Spleen (tissue), 11 donors: ENCODE data around the gene MAST2. TPM values are rescaled to one million over a fixed set of nuclear protein-coding genes. Genes with fewer than 3 reads are reported as not detected.
A peak's percentile ranks its signal among the peaks of the same experiment; 100 is the strongest.

ENCODE experiments used
- DNase-seq: peaks from one replicate; pipeline ENCODE4 v3.0.0-alpha.2; 2020
- H3K27ac ChIP-seq, 8 donors: fragments of 200-600 bp; sonication (generic) in 7 of 8; 1 replicate in 4 of 8; 2 replicates in 4 of 8; pipeline versions ENCODE4 v1.5.0 to v1.8.0; 2016 to 2021; ENCODE audit warnings: inconsistent platforms in 4 of 8, mild to moderate bottlenecking in 4 of 8, moderate library complexity in 1 of 8
- H3K27me3 ChIP-seq, 7 donors: fragments of 200-600 bp; sonication (generic) in 6 of 7; replicated peaks in 1 of 7; 1 replicate in 4 of 7; 2 replicates in 3 of 7; pipeline versions ENCODE4 v1.5.0 to v1.8.0; 2016 to 2021; ENCODE audit warnings: inconsistent platforms in 3 of 7, mild to moderate bottlenecking in 1 of 7
- H3K36me3 ChIP-seq, 6 donors: fragments of 200-600 bp; sonication (generic) in 5 of 6; 1 replicate in 4 of 6; 2 replicates in 2 of 6; pipeline versions ENCODE4 v1.5.0 to v1.8.0; 2016 to 2021; ENCODE audit warnings: inconsistent platforms in 2 of 6
- H3K4me1 ChIP-seq, 6 donors: fragments of 200-600 bp; sonication (generic) in 5 of 6; 1 replicate in 3 of 6; 2 replicates in 3 of 6; pipeline versions ENCODE4 v1.5.0 to v1.8.0; 2016 to 2021; ENCODE audit warnings: inconsistent platforms in 3 of 6
- H3K4me3 ChIP-seq, 8 donors: fragments of 200-600 bp; sonication (generic) in 7 of 8; 1 replicate in 4 of 8; 2 replicates in 4 of 8; pipeline versions ENCODE4 v1.5.0 to v1.8.0; 2016 to 2021; ENCODE audit warnings: inconsistent platforms in 4 of 8, mild to moderate bottlenecking in 4 of 8, moderate library complexity in 2 of 8
- H3K9me3 ChIP-seq, 8 donors: fragments of 200-600 bp; sonication (generic) in 7 of 8; 1 replicate in 4 of 8; 2 replicates in 4 of 8; pipeline versions ENCODE4 v1.5.0 to v1.8.0; 2016 to 2021; ENCODE audit warnings: inconsistent platforms in 4 of 8
- POLR2A ChIP-seq, 3 donors: fragments of 450-650 bp; IDR thresholded peaks; one replicate each; pipeline ENCODE4 v1.5.1; 2017; ENCODE audit warnings: antibody characterized with exemption in 3 of 3, mild to moderate bottlenecking in 1 of 3
- POLR2AphosphoS5 ChIP-seq, 3 donors: sonication (generic); formaldehyde crosslinking; IDR thresholded peaks; one replicate each; pipeline ENCODE4 v1.5.1; 2017; ENCODE audit warnings: antibody characterized with exemption in 3 of 3
- WGBS, 5 donors: extraction: QIAGEN DNeasy Blood & Tissue Kit in 3 of 5; methylation state at CpG; one replicate each; pipeline versions ENCODE4 v1.1.5 to v1.1.7; 2013 to 2018; 5-methylcytosine and 5-hydroxymethylcytosine counted together
- intact Hi-C: fragments of 100-400 bp; cut with DNase I; formaldehyde crosslinking; loops from one replicate; pipeline ENCODE4 v1.15.0; 2023; ENCODE audit warnings: low total_unique reads
- polyA plus RNA-seq, 3 donors: library from polyadenylated mRNA; stranded (reverse); fragments of 200-250 nt; gene quantifications; one replicate each; pipeline ENCODE4 v1.2.1, GENCODE V29; 2013
- total RNA-seq, 7 donors: library from RNA; depleted of rRNA in 3 of 7; stranded (reverse); fragments of >200 nt in 3 of 7; fragmentation: NEBNext Ultra II Directional in 4 of 7; extraction: Animal tissue kit (Norgen Biotek cat#: 25700) in 4 of 7; gene quantifications; one replicate each; pipeline versions ENCODE4 v1.1.0 to v1.2.1, GENCODE V29; 2016 to 2021
- TF ChIP-seq, protein P1 (sequence below), 11 experiments: fragments of 200-600 bp in 7 of 11; fragments of 450-650 bp in 4 of 11; sonication (generic) in 4 of 11; IDR thresholded peaks in 8 of 11; conservative IDR thresholded peaks in 3 of 11; 1 replicate in 7 of 11; 2 replicates in 4 of 11; pipeline versions ENCODE4 v1.4.0 to v1.8.0; 2016 to 2021; ENCODE audit warnings: antibody characterized with exemption in 11 of 11, inconsistent platforms in 4 of 11, mild to moderate bottlenecking in 1 of 11
- donor health status: healthy with polysubstance abuse.
- donor health status: DM: no; HTN: no; CAD: no; lungs with moderate emphysema.
- donor health status: DM: no; HTN: no; CAD: no.
- donor health status: Bipolar disorder and iron deficiency.
- donor health status: healthy.
- donor health status: DM: no; HTN: no; CAD: no.
- donor health status: DM: yes; HTN: yes; CAD: no.

MAST2 gene
- total and polyA plus RNA-seq, 10 donors = 3.6 to 19.4 (median 12.9) TPM

GRCh38 chr1:46041974-46042373 is 238.6 kb downstream of the MAST2 start:
- H3K4me3 ChIP-seq = no peak overlapping the region
- peaks cover 12 to 71% (median 48%) of the 10 kb centered on the region in 6 donors for H3K4me1 ChIP-seq
- intact Hi-C loops = no loop called here
- TF ChIP-seq, protein P1, sequence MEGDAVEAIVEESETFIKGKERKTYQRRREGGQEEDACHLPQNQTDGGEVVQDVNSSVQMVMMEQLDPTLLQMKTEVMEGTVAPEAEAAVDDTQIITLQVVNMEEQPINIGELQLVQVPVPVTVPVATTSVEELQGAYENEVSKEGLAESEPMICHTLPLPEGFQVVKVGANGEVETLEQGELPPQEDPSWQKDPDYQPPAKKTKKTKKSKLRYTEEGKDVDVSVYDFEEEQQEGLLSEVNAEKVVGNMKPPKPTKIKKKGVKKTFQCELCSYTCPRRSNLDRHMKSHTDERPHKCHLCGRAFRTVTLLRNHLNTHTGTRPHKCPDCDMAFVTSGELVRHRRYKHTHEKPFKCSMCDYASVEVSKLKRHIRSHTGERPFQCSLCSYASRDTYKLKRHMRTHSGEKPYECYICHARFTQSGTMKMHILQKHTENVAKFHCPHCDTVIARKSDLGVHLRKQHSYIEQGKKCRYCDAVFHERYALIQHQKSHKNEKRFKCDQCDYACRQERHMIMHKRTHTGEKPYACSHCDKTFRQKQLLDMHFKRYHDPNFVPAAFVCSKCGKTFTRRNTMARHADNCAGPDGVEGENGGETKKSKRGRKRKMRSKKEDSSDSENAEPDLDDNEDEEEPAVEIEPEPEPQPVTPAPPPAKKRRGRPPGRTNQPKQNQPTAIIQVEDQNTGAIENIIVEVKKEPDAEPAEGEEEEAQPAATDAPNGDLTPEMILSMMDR (IDR thresholded peaks at IDR 0.05 in 8 of 11, conservative IDR thresholded peaks at IDR 0.05 in 3 of 11) = no peak
- peak in 1 of 3 donors; percentile 23 for TF ChIP-seq POLR2AphosphoS5 (IDR thresholded peaks at IDR 0.05)
- H3K36me3 ChIP-seq = peaks cover 0 to 33% (median 0%) of the 10 kb centered on the region in 6 donors
- peak overlapping the region in 1 of 8 donors; percentile 7 for H3K27ac ChIP-seq
- no peak for DNase-seq
- H3K9me3 ChIP-seq = no peaks in the 10 kb centered on the region
- H3K27me3 ChIP-seq = no peaks in the 10 kb centered on the region

DNA sequence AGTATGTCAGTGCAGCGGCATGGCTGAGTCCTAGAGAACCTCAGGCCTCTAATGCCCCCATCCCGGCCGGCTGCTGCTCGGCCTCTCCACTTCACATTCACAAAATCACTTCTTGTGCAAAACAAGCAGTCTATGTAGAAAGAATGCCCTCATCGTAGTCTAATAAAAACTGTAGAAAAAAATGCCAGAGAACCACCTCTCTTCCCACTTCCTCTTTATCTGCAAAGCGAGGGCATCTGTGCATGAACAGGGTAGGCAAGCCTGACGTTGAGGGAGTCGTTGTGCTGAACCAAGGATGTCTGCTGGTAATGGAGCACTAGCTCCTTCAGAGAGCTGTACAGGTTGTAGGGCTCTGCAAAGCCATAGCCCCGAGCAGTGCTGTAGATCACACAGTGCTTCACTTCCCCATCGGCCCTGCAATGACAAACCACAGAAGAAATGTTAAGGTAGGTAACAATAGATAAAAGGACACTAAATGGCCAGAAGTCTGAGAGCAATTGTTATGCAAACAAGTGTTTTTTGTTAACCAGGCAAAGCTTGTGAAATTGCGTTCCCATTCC is 240.1 kb downstream of the MAST2 start:
- no peak overlapping the region for H3K4me3 ChIP-seq
- no peaks in the 10 kb centered on the region for H3K9me3 ChIP-seq
- DNase-seq = peak; percentile 81
- intact Hi-C loops = no loop called here
- no peaks in the 10 kb centered on the region for H3K27me3 ChIP-seq
- H3K27ac ChIP-seq = peak overlapping the region in 5 of 8 donors; percentile 1 to 44 (median 28)
- H3K4me1 ChIP-seq = peaks cover 7 to 56% (median 38%) of the 10 kb centered on the region in 6 donors
- peaks cover 0 to 33% (median 0%) of the 10 kb centered on the region in 6 donors for H3K36me3 ChIP-seq
- peak in 2 of 3 donors; percentile 49 to 74 for TF ChIP-seq POLR2AphosphoS5 (IDR thresholded peaks at IDR 0.05)
- TF ChIP-seq, protein P1 (IDR thresholded peaks at IDR 0.05 in 8 of 11, conservative IDR thresholded peaks at IDR 0.05 in 3 of 11) = no peak
- WGBS, 5 donors = 26 to 37% (median 34%) methylated on average over 11 of the region's 11 CpGs

DNA sequence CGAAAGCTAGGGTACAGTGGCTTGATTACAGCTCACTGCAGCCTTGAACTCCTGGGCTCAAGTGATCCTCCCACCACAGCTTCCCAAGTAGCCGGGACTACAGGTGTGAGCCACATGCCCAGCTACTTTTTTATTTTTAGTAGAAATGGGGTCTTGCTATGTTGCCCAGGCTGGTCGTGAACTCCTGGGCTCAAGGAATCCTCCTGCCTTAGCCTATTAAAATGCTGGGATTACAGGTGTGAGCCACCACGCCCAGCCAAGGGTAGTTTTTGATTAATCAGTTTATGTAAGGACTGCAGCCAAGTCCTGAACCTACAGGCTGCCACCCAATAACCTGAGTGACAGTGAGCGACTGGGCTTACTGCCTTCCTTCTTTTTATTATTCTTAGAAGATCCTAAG is 240.7 kb downstream of the MAST2 start:
- Histone ChIP-seq H3K36me3 (peaks cover 0 to 33% (median 0%) of the 10 kb centered on the region in 6 donors), H3K27ac (peak overlapping the region in 3 of 8 donors; percentile 1 to 43 (median 28)), H3K9me3 (no peaks in the 10 kb centered on the region), H3K4me1 (peaks cover 7 to 54% (median 36%) of the 10 kb centered on the region in 6 donors), H3K27me3 (no peaks in the 10 kb centered on the region), H3K4me3 (no peak overlapping the region)
- 83 to 91% (median 87%) methylated on average over 5 of the region's 5 CpGs for WGBS, 5 donors
- TF ChIP-seq, protein P1 (IDR thresholded peaks at IDR 0.05 in 8 of 11, conservative IDR thresholded peaks at IDR 0.05 in 3 of 11) = no peak
- TF ChIP-seq POLR2A (IDR thresholded peaks at IDR 0.05) = no peak
- TF ChIP-seq POLR2AphosphoS5 (IDR thresholded peaks at IDR 0.05) = no peak
- intact Hi-C loops = no loop called here
- no peak for DNase-seq

- H3K4me3 ChIP-seq = no peak overlapping the region
- no peaks in the 10 kb centered on the region for H3K9me3 ChIP-seq
- 86 to 89% (median 88%) methylated on average over 2 of the region's 2 CpGs for WGBS, 5 donors
- no peak for DNase-seq
- no peak overlapping the region for H3K27ac ChIP-seq
- no peaks in the 10 kb centered on the region for H3K27me3 ChIP-seq
- intact Hi-C loops = no loop called here
- H3K4me1 ChIP-seq = no peaks in the 10 kb centered on the region
- peaks cover 0 to 27% (median 0%) of the 10 kb centered on the region in 6 donors for H3K36me3 ChIP-seq
- no peak for TF ChIP-seq POLR2AphosphoS5 (IDR thresholded peaks at IDR 0.05)
- no peak for TF ChIP-seq POLR2A (IDR thresholded peaks at IDR 0.05)
- TF ChIP-seq, protein P1 (IDR thresholded peaks at IDR 0.05 in 8 of 11, conservative IDR thresholded peaks at IDR 0.05 in 3 of 11) = no peak
Observed at GRCh38 chr1:46053734-46054133, 250.3 kb downstream of the MAST2 start.
